22Rv1 (cell line): Measurements from ENCODE around the gene ZNF324.

Source experiments
- H3K27ac ChIP-seq: fragments of 450-650 bp; 2 replicates; pipeline ENCODE4 v1.5.1; 2017
- ZFX ChIP-seq: fragments of 450-650 bp; IDR thresholded peaks from 2 replicates; pipeline ENCODE4 v1.6.1; 2017; ENCODE audit warnings: antibody characterized with exemption, borderline replicate concordance
- TF ChIP-seq, protein P1 (sequence below): fragments of 450-650 bp; IDR thresholded peaks from 2 replicates; pipeline ENCODE4 v1.5.1; 2017; ENCODE audit warnings: mild to moderate bottlenecking

The ZNF324 gene

DNA sequence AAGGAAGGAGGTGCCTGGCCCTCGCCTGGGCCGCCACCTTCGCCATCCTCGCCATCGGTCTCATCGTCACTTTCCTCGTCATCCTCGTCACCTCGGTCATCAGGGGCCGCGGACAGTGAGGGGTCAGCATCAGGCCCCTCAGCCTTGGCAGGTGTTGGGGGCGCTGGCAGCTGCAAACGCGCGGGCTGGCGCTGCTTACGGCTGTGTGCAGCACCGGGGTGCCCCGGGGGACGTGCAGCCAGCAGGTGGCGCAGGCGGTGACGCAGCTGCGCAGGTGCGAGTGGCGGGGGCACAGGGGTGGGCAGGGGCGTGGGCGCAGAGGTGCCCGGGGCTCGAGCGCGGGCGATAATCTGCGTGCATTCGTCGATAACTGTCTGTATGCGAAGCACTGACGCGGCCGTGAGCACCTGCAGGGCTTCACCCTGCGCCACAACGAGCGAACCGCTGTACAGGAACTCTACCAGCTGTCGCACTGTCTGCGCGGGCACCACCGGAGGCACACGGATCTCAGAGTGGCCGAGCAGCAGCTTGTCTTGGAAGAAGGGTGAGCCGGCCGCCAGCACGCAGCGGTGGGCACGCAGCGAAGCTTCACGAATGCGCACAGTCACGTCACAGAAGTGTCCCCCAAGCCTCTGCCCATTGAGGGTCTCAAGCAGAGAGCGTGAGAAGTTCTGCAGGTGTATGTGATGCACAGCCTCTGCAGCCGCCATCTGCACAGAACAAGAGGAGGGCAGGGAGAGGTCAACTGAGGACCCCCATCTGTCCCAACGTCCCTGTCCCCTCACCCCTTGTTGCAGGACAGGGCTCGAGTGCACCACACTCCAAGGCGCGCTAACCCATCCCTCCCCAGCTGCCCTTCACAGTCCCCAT is 50.3 kb downstream of the ZNF324 start:
- H3K27ac ChIP-seq, result peak overlapping the region; percentile 98
- TF ChIP-seq ZFX, result no peak
- TF ChIP-seq, protein P1, sequence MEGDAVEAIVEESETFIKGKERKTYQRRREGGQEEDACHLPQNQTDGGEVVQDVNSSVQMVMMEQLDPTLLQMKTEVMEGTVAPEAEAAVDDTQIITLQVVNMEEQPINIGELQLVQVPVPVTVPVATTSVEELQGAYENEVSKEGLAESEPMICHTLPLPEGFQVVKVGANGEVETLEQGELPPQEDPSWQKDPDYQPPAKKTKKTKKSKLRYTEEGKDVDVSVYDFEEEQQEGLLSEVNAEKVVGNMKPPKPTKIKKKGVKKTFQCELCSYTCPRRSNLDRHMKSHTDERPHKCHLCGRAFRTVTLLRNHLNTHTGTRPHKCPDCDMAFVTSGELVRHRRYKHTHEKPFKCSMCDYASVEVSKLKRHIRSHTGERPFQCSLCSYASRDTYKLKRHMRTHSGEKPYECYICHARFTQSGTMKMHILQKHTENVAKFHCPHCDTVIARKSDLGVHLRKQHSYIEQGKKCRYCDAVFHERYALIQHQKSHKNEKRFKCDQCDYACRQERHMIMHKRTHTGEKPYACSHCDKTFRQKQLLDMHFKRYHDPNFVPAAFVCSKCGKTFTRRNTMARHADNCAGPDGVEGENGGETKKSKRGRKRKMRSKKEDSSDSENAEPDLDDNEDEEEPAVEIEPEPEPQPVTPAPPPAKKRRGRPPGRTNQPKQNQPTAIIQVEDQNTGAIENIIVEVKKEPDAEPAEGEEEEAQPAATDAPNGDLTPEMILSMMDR, result peak; percentile 13; the same call in 1 of the 2 replicates

DNA sequence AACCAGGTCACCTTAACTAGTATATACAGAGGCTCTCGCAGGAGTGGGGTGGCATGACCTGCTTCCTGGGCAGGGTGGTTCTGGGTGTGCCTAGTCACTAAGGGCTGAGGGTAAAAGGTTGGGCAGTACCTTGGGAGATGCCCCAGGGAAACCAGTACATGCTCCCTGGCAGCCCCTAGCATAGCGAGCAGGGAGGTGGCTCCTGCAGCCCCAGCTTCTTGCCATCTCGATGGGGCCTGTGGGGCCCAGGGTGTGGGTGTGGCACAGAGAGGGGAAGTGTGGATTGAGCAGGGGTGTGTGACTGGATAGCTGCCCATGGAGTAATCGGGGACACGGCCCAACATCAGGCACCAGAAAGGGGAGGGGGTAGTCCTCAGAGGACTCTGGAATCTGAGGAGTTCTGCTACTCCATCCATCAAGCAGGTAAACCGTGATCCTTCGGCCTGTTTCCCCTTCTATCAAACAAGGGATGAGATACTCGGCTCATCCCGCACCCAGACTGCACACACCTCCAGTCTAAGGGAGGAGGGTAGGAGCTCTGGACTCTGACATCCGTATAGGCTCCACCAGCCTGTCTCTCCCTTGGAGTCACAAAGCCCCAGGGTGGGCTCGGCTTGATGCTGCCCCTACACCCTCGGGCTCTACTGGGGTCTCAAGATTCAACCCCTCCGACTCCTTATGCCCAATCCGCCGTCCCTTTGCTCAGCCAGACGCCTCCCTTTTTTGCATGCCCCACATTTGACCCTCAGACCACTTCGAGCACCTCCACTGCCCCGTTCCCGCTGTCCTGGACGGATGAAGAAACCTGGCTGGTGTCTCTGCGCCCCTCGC is 51.6 kb downstream of the ZNF324 start:
- no peak for TF ChIP-seq ZFX
- TF ChIP-seq, protein P1, result no peak
- H3K27ac ChIP-seq, result peak overlapping the region; percentile 98

DNA sequence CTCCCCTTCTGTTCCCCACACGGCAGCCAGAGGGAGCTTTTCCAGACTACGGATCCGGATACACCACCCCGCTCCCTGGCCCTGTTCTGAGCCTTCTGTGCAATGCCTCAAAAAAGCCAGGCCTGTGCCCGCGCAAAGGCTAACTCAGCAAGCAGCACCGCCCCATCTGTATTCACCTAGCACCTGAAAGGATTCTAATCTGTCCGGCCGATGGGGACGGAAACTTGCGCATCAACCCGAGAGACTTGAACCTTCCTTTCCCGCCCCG is 52.1 kb downstream of the ZNF324 start:
- H3K27ac ChIP-seq, result peak overlapping the region; percentile 98
- no peak for TF ChIP-seq ZFX
- TF ChIP-seq, protein P1, result no peak

DNA sequence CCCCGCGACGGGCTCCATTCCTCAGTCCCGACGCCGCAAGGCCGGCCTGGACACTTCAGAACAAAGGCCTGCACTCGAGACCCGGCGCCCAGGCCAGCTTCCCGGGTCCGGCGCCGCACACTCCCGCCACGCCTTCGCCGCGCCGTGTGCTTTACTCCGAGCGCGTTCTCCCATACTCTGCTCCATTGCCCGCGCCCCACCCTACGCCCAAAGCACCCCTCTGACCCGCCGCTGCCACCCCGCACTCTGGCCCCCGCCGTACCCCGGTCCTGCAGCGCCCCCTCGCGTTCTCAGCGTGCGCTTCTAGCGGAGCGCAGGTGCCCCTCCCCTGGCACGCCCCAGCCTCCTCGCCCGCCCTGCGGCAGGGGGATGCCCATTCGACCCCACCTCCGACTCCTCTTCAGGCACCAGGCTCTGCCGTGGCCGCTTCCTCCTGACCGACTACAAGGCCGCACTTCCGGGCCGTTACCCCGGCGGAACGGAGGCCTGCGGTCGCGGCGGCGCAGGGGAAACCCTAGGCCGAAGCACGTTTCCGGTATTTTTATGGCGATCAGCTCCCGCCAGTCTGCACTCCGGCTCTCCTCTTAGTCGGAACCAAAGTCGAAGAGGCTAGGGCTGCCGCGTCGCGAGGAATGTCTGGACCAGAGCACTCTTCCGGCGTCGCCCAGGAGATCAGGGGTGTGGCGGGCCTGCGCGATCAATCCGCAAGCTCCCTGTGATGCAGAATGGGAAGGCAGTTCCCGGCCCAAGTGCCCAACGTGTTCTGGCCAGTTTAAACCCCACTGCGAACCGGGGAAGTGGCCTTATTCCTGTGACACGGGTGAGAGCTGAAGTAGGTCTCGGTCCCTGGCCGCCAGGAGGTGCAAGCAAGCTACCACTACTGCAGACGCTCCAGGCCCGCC is 52.7 kb downstream of the ZNF324 start, which contains the start of gene ZBTB45:
TSS of gene ZBTB45 (minus strand) at position 456 of the 902 bp plus-strand sequence. CDS start 2,137 bp downstream, outside the sequence.
- TF ChIP-seq, protein P1, result peak; percentile 81
- no peak for TF ChIP-seq ZFX
- peak within 1 kb of the TSS; percentile 98 for H3K27ac ChIP-seq

DNA sequence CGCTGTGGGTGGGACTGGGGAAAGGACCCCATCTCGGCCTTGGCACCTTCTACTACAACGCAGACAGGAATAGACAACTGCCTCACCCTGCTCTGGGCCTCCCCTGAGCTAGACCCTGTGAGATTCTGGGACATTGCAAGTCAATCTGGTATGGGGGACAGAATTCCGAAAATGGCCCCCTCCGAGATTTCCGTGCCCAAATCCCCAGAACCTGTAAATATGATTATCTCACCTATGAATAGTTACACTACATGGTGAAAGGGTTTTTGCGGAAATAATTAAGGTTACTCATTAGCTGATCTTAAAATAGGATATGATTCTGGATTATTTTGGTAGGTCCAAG is 53.3 kb downstream of the ZNF324 start:
- no peak for TF ChIP-seq ZFX
- TF ChIP-seq, protein P1, result no peak

DNA sequence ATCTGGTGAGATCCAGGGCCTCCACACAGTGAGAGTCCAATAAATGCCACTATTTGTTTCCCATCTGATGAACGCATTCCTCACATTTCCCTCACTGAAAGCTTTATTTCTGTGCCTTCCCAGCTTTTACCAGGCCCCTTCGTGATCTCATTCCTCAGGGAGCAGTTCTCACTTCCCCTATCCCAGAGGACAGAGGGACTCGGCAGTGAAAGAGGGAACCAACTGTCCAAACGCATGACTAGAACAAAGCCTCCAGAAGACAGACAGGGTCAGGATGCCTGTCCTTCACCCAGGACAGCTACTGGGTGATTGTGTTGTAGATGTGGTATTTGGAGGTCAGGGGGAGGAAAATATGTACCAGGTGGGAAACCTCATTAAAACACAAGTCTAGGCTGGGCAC is 54.8 kb downstream of the ZNF324 start:
- TF ChIP-seq, protein P1, result no peak
- TF ChIP-seq ZFX, result no peak
- H3K27ac ChIP-seq, result peak overlapping the region; percentile 98

More for the DNA sequence above, 53.3 kb downstream of the ZNF324 start:
- H3K27ac ChIP-seq, result peak overlapping the region; percentile 98
